ENCODE results near the gene MARVELD1.

DNA sequence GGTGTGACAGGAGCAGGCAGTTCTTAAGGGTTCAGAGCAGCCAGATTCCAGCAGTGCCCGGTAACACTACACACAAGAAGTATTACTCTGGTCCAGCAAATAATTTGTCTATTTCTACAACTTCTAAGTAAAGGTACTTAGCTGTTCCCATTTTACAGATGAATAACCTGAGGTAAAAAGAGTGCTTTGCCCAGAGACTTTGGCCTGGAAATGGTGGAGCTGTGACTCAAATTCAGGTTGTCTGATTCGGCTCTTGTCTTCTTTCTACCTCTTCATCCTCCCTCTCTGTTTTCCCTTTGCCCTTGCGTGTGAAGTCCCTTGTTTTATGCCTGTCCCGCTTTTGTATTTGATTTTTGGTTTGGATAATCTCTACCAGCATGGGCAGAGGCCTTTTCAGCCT is 41.2 kb downstream of the MARVELD1 start:
- TF ChIP-seq, protein P1, sequence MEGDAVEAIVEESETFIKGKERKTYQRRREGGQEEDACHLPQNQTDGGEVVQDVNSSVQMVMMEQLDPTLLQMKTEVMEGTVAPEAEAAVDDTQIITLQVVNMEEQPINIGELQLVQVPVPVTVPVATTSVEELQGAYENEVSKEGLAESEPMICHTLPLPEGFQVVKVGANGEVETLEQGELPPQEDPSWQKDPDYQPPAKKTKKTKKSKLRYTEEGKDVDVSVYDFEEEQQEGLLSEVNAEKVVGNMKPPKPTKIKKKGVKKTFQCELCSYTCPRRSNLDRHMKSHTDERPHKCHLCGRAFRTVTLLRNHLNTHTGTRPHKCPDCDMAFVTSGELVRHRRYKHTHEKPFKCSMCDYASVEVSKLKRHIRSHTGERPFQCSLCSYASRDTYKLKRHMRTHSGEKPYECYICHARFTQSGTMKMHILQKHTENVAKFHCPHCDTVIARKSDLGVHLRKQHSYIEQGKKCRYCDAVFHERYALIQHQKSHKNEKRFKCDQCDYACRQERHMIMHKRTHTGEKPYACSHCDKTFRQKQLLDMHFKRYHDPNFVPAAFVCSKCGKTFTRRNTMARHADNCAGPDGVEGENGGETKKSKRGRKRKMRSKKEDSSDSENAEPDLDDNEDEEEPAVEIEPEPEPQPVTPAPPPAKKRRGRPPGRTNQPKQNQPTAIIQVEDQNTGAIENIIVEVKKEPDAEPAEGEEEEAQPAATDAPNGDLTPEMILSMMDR (conservative IDR thresholded peaks at IDR 0.05; ENCODE audit: low read length), result no peak
- TF ChIP-seq EZH2phosphoT487 (IDR thresholded peaks at IDR 0.05; ENCODE audit: borderline replicate concordance, low read depth, low read length), result no peak
